Endothelial cell of umbilical vein (primary cell): ENCODE results near the gene PRSS36. TPM values are rescaled to one million over a fixed set of nuclear protein-coding genes. Genes with fewer than 3 reads are reported as not detected.

Source experiments
- Bru-seq: library from RNA; stranded (reverse); fragments of 400-500 nt; gene quantifications from one replicate; lab custom pipeline; 2021; lab: Mats Ljungman, UMichigan
- BruChase-seq, 2 experiments: library from RNA; stranded (reverse); fragments of 400-500 nt; gene quantifications; one replicate each; lab custom pipeline; 2021; lab: Mats Ljungman, UMichigan
- BruUV-seq: library from RNA; stranded (reverse); fragments of 400-500 nt; replicated peaks from 2 replicates; lab custom pipeline; 2021; lab: Mats Ljungman, UMichigan
- CTCF ChIA-PET: fragments of 300-600, 350-600 bp; sonication (Branson Sonifier 250); formaldehyde crosslinking; loops from one replicate; lab custom pipeline; 2021; ENCODE audit warnings: antibody characterized with exemption, inconsistent platforms; lab: Charles Lee
- POLR2A ChIA-PET: fragments of 300-600, 350-600 bp; sonication (Branson Sonifier 250); formaldehyde crosslinking; loops from one replicate; lab custom pipeline; 2021; ENCODE audit warnings: antibody characterized with exemption, inconsistent platforms; lab: Charles Lee
- DNase-seq: peaks from one replicate; pipeline ENCODE4 v3.0.0-alpha.2; 2011; ENCODE audit warnings: low read depth, low spot score
- FAIRE-seq: peaks from 2 replicates; lab custom pipeline; 2011; peaks lifted over from hg19 to GRCh38; lab: Jason Lieb, UNC
- H2AFZ ChIP-seq: 2 replicates; pipeline ENCODE4 v1.6.0; 2012; ENCODE audit warnings: low read depth, low read length, control low read depth, inconsistent platforms
- H3K27ac ChIP-seq: 2 replicates; pipeline ENCODE4 v1.5.1; 2011; ENCODE audit warnings: low read depth, mild to moderate bottlenecking, control low read depth, low read length, moderate library complexity; ENCODE audit not compliant: insufficient read depth
- H3K27me3 ChIP-seq, 2 experiments: 2 replicates each; pipeline versions ENCODE4 v1.6.0 to v1.6.1; 2011; ENCODE audit warnings: low read length in 2 of 2, mixed read lengths in 1 of 2; ENCODE audit not compliant: control insufficient read depth in 2 of 2, insufficient read depth in 2 of 2
- H3K36me3 ChIP-seq, 2 experiments: 2 replicates in 1 of 2; 3 replicates in 1 of 2; pipeline ENCODE4 v1.5.1; 2011; ENCODE audit warnings: low read length in 2 of 2, mild to moderate bottlenecking in 1 of 2, moderate library complexity in 1 of 2; ENCODE audit not compliant: control insufficient read depth in 2 of 2, insufficient read depth in 2 of 2; ENCODE audit errors: extremely low read depth in 1 of 2
- H3K4me1 ChIP-seq: 3 replicates; pipeline ENCODE4 v1.5.1; 2011; ENCODE audit warnings: mild to moderate bottlenecking, low read length; ENCODE audit not compliant: control insufficient read depth, insufficient read depth; ENCODE audit errors: extremely low read depth
- H3K4me2 ChIP-seq: 2 replicates; pipeline ENCODE4 v1.6.1; 2011; ENCODE audit warnings: low read length, control low read depth, mixed read lengths; ENCODE audit not compliant: insufficient read depth
- H3K4me3 ChIP-seq, 3 experiments: fragments of 200-600 bp in 1 of 3; sonication (generic), shearing (Covaris generic) in 1 of 3; replicated peaks in 1 of 3; 2 replicates each; pipeline ENCODE4 v1.5.1; 2011 to 2016; ENCODE audit warnings: control low read depth in 3 of 3, low read length in 3 of 3, mild to moderate bottlenecking in 2 of 3, inconsistent platforms in 1 of 3, low read depth in 1 of 3, moderate library complexity in 1 of 3; ENCODE audit not compliant: insufficient read depth in 1 of 3
- H3K79me2 ChIP-seq: 2 replicates; pipeline ENCODE4 v1.6.0; 2012; ENCODE audit warnings: low read length, inconsistent platforms; ENCODE audit not compliant: control insufficient read depth, insufficient read depth
- H3K9ac ChIP-seq: replicated peaks from 2 replicates; pipeline ENCODE3; 2011; ENCODE audit warnings: low read length, control low read depth; ENCODE audit not compliant: insufficient read depth; ENCODE audit errors: extremely low read depth
- H3K9me1 ChIP-seq: replicated peaks from 3 replicates; pipeline ENCODE4 v1.6.0; 2011; ENCODE audit warnings: mild to moderate bottlenecking, low read length; ENCODE audit not compliant: control insufficient read depth, insufficient read depth; ENCODE audit errors: extremely low read depth
- H3K9me3 ChIP-seq: replicated peaks from 2 replicates; pipeline ENCODE4 v1.5.1; 2012; ENCODE audit warnings: low read length, inconsistent platforms; ENCODE audit not compliant: control insufficient read depth, insufficient read depth
- H4K20me1 ChIP-seq: replicated peaks from 2 replicates; pipeline ENCODE3; 2011; ENCODE audit warnings: mild to moderate bottlenecking, low read length; ENCODE audit not compliant: control insufficient read depth, insufficient read depth; ENCODE audit errors: extremely low read depth
- EZH2 ChIP-seq: IDR thresholded peaks from 2 replicates; pipeline ENCODE4 v1.6.1; 2012; ENCODE audit warnings: borderline replicate concordance, low read depth, mild to moderate bottlenecking, moderate library complexity, low read length, inconsistent platforms; ENCODE audit not compliant: severe bottlenecking
- FOS ChIP-seq: IDR thresholded peaks from 2 replicates; pipeline ENCODE4 v1.6.1; 2011; ENCODE audit warnings: mild to moderate bottlenecking, low read length, moderate library complexity, borderline replicate concordance; ENCODE audit not compliant: insufficient read depth
- GATA2 ChIP-seq: IDR thresholded peaks from 2 replicates; pipeline ENCODE4 v1.7.0; 2011; ENCODE audit warnings: low read depth, mild to moderate bottlenecking, moderate library complexity, mixed read lengths, low read length; ENCODE audit not compliant: insufficient read length, insufficient read depth
- JUN ChIP-seq: IDR thresholded peaks from 2 replicates; pipeline ENCODE4 v1.6.1; 2011; ENCODE audit warnings: borderline replicate concordance, low read depth; ENCODE audit not compliant: insufficient read length, insufficient read depth
- MYC ChIP-seq: IDR thresholded peaks from one replicate; pipeline ENCODE4 v1.6.1; 2011; ENCODE audit warnings: mild to moderate bottlenecking, low read depth, low read length
- POLR2A ChIP-seq: IDR thresholded peaks from 2 replicates; pipeline ENCODE4 v1.6.1; 2012; ENCODE audit warnings: low read depth, mild to moderate bottlenecking, control low read depth, low read length
- POLR2AphosphoS5 ChIP-seq: IDR thresholded peaks from 2 replicates; pipeline ENCODE4 v1.6.1; 2012; ENCODE audit warnings: low read depth, mild to moderate bottlenecking, control low read depth, low read length, moderate library complexity; ENCODE audit not compliant: insufficient read depth
- dilution Hi-C: fragments of 300-500 bp; cut with MboI; formaldehyde crosslinking; loops from one replicate; pipeline ENCODE4 v1.15.0; 2019; ENCODE audit warnings: low sequenced_read_pairs; ENCODE audit not compliant: extremely low pct_ligation_motif_present
- intact Hi-C: fragments of 100-400 bp; cut with micrococcal nuclease; formaldehyde crosslinking; loops from one replicate; pipeline ENCODE4 v1.10.0; 2022
- long read RNA-seq: library from polyadenylated mRNA; stranded (forward); transcript quantifications from one replicate; pipeline ENCODE4 v2.0.0, GENCODE V29; 2021
- polyA minus RNA-seq, 3 experiments: library from RNA; depleted of rRNA, polyadenylated mRNA; stranded (reverse); fragments of >200 nt; gene quantifications; 1 replicate in 1 of 3; 2 replicates in 2 of 3; pipeline ENCODE4 v1.2.3, GENCODE V29; 2011
- polyA plus RNA-seq, 4 experiments: library from polyadenylated mRNA; depleted of rRNA in 3 of 4; stranded (reverse) in 3 of 4; unstranded in 1 of 4; fragments of >200 nt; gene quantifications; 2 replicates each; pipeline versions ENCODE4 v1.2.1 to v1.2.3, GENCODE V29; 2011 to 2012; ENCODE audit warnings: missing spikeins in 1 of 4
- total RNA-seq: library from RNA; stranded (reverse); gene quantifications from 2 replicates; pipeline ENCODE4 v1.2.3, GENCODE V29; 2021
- TF ChIP-seq, protein P1 (sequence below), 2 donors: IDR thresholded peaks; 1 replicate in 1 of 2; 2 replicates in 1 of 2; pipeline ENCODE4 v1.5.1; 2011; ENCODE audit warnings: low read length in 2 of 2, mild to moderate bottlenecking in 2 of 2, moderate library complexity in 2 of 2, control low read depth in 1 of 2, inconsistent platforms in 1 of 2, low read depth in 1 of 2; ENCODE audit not compliant: insufficient read depth in 1 of 2; ENCODE audit errors: extremely low read depth in 1 of 2
- TF ChIP-seq, protein P2 (sequence below): IDR thresholded peaks from 2 replicates; pipeline ENCODE4 v1.6.1; 2011; ENCODE audit not compliant: insufficient read depth, insufficient read length

PRSS36 gene
- not detected in 2 replicates for total RNA-seq
- polyA plus RNA-seq = 0.57 and 0.73 TPM in 2 replicates
- 0.23 and 0.54 TPM in 2 replicates for polyA plus RNA-seq (2011; cell fraction: cytosol; rRNA removed)
- 0.32 and 0.57 TPM in 2 replicates for polyA plus RNA-seq (2011; cell fraction: nucleus; rRNA removed)
- polyA plus RNA-seq (2012) = 0.23 TPM in 1 of 2 replicates, not detected in the other
- not detected in 2 replicates for polyA minus RNA-seq
- 6.0 TPM for polyA minus RNA-seq (2011; cell fraction: cytosol; rRNA and poly(A)+ RNA removed)
- polyA minus RNA-seq (2011; cell fraction: nucleus; rRNA and poly(A)+ RNA removed) = not detected in 2 replicates
- percentile 15 among the genes with signal in this experiment for Bru-seq, nascent RNA
- BruChase-seq, experiment 1, labeled RNA remaining after a 6-hour chase = percentile 11 among the genes with signal in this experiment
- percentile 12 among the genes with signal in this experiment for BruChase-seq, experiment 2, labeled RNA remaining after a 2-hour chase
- long read RNA-seq = 0 reads

GRCh38 chr16:31149894-31150890 is at the start of gene PRSS36:
TSS of gene PRSS36 (minus strand) at chr16:31150066. CDS start at chr16:31150035, 31 bp downstream.
- dilution Hi-C loops = no loop called here
- no peak for FAIRE-seq

More at GRCh38 chr16:31149894-31150890, at the start of gene PRSS36:
- Histone ChIP-seq H3K9ac (no peak within 1 kb of the TSS), H4K20me1 (no peaks in the 10 kb centered on the region), H3K9me1 (no peaks in the 10 kb centered on the region), H3K27ac (no peak within 1 kb of the TSS), H2AFZ (no peak within 1 kb of the TSS), H3K4me1 (no peaks in the 10 kb centered on the region), H3K27me3 (peaks cover 15 to 25% of the 10 kb centered on the region in 2 experiments), H3K79me2 (no peaks in the 10 kb centered on the region), H3K4me2 (no peak within 1 kb of the TSS), H3K4me3 (no peak within 1 kb of the TSS), H3K9me3 (no peaks in the 10 kb centered on the region), H3K36me3 (no peaks in the 10 kb centered on the region)
- BruUV-seq = no TSS peak
- no peak for DNase-seq
- intact Hi-C loops = no loop called here
- ChIA-PET CTCF (no interaction called here), POLR2A (no interaction called here)
- TF ChIP-seq MYC = no peak
- TF ChIP-seq GATA2 = no peak
- TF ChIP-seq, protein P1, sequence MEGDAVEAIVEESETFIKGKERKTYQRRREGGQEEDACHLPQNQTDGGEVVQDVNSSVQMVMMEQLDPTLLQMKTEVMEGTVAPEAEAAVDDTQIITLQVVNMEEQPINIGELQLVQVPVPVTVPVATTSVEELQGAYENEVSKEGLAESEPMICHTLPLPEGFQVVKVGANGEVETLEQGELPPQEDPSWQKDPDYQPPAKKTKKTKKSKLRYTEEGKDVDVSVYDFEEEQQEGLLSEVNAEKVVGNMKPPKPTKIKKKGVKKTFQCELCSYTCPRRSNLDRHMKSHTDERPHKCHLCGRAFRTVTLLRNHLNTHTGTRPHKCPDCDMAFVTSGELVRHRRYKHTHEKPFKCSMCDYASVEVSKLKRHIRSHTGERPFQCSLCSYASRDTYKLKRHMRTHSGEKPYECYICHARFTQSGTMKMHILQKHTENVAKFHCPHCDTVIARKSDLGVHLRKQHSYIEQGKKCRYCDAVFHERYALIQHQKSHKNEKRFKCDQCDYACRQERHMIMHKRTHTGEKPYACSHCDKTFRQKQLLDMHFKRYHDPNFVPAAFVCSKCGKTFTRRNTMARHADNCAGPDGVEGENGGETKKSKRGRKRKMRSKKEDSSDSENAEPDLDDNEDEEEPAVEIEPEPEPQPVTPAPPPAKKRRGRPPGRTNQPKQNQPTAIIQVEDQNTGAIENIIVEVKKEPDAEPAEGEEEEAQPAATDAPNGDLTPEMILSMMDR (IDR thresholded peaks at IDR 0.05; ENCODE audit: extremely low read depth in 1 of 2, insufficient read depth in 1 of 2, low read depth in 1 of 2, low read length in 2 of 2) = no peak
- TF ChIP-seq POLR2A = no peak
- TF ChIP-seq, protein P2, sequence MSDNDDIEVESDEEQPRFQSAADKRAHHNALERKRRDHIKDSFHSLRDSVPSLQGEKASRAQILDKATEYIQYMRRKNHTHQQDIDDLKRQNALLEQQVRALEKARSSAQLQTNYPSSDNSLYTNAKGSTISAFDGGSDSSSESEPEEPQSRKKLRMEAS = no peak
- no peak for TF ChIP-seq POLR2AphosphoS5
- TF ChIP-seq FOS = no peak
- no peak for TF ChIP-seq JUN
- TF ChIP-seq EZH2 = no peak
